GM18499 (cell line): ENCODE results near the gene RBM26.
"Not testable (repeated sequence)": the region's sequence is repeated elsewhere in the genome, so short reads cannot be mapped to it uniquely, and the experiment has no call there.

ENCODE experiments used
- ATAC-seq: cut with Tn5 transposase; IDR thresholded peaks from one replicate; pipeline ENCODE4 v1.9.1; 2021; ENCODE audit warnings: moderate number of reproducible peaks; ENCODE audit not compliant: insufficient read depth, unreplicated experiment

Gene RBM26

DNA sequence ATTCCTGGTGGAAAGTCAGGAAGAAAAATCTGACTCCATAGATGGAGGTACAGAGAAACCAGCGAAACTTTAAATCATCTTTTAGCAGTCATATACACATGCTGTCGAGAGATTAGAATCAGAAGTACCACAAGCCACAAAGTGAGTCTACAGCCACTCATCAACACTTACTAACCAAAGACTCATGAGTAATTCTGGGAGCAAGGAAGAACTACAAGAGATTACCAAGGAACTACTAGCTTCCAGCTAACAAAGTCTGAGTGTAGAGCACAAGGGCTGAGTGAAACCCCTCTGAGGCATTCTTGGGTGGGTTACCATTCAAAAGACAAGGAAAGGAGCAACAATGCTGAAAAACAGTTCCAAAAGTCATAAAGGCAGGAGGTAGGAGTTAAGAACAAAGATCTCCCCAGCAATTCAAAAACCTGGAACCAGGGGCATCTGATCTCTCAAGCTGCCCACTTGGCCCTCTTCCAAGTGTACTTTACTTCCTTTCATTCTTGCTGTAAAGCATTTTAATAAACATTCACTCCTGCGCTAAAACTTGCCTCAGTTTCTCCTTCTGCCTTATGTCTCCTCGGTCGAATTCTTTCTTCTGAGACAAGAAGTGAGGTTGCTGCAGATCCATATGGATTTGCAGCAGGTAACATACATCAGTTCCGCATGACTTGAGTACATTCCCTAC lies 13.0 kb downstream of the RBM26 start:
- peak; percentile 40 for ATAC-seq

DNA sequence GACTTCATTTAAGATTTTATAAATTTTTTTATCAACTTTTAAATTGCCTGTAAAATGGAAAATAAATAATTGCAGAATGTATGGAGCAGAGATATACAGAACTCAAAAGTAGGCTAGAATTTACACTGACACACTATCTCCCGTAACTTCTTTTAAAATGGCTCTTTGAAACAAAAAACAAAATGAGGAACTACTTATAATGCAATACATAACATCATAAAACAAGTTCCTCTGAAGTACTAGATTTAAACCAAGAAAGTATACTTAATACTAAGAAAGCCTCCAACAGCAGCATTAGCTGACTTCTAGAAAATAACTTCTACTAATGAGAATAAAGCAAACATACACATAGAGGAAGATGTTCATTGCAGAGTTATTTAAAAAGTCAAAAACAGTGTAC lies 17.0 kb downstream of the RBM26 start:
- ATAC-seq, result no peak

DNA sequence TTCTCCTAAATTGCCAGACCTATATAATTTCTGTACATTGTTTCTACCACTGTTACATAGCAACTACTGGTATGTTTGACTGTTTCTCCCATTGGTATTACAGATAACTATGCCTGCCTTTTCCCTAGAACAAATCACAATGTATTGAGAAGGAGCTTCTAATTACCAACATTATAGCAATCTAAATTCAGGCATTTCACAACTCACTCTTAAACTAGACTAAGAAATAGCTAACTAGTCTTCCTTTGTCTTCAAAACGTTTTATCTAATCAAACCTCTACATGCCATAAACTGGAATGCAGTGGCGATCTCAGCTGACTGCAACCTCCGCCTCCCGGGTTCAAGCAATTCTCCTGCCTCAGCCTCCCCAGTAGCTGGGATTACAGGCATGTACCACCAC lies 18.2 kb downstream of the RBM26 start:
- no peak for ATAC-seq

DNA sequence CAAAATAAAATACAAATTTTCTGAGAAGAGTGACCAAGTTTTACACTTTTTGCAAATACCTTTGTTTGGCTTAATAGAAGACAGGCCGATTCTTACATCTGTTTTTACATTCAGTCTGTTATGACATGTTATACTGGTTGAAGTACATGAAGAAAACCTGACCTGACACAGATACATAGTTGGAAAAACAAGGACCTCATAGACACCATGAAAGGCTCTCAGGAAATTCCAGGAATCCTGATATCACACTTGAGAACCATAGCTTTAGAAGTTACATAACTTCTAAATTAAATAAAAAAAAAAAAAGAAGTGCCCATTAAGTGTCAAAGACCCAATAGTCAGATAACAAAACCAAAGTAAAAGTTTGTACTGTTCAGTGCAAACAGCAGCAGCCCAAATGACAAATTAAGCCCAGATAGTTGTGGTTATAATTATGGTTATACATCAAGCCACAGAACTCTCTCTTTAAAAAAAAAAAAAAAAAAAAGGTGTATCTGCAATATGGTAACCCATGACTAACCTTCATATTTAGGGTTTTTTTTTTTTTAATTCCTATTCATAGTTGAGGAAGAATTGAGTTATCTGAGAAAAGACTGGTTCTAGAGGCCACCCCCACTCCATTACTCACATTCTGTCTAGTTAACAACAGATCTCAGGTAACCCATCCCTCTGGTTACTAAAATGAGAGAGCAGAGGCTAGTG lies 19.8 kb downstream of the RBM26 start:
- no peak for ATAC-seq

DNA sequence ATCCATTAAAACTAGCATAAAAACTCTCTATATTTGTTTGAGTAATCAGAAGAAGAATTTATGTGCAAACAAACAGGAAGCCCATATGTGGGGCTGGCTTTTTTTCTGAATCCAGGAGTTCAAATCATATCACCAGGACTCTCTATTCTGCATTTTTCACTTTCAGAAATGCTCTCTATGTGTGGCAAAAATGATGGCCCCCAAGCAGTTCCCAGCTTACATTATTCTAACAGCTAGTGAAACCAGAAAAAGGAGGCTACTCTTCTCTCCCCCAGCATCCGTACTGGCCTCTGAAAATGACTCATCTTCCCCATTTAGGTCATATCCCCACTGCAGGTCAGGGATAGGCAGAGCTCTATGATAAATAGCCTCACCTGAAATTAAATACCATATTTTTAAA lies 20.4 kb downstream of the RBM26 start:
- ATAC-seq, result peak; percentile 90

DNA sequence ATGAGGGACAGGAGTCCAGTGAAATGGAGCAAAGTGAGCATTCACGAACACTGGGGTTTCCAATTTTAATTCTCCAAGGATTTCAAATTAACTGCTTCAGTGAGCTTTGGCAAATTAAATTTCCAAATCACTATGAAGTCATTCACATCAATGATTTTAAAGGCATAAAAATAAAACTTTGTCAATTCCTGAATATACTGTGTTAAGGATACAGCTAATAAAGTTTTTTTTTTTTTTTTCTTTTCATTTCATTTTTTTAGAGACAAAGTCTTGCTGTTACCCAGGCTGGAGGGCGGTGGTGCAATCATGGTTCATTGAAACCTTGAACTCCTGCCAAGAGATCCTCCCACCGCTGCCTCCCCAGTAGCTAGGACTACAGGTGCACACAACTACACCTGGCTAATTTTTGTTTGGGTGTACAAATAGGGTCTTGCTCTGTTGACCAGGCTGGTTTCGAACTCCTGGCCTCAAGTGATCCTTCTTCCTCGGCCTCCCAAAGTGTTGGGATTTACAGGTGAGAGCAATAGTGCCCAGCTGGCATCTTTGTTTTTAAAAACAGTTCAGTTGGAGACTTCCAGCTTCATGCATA lies 21.9 kb downstream of the RBM26 start:
- ATAC-seq, result no peak

DNA sequence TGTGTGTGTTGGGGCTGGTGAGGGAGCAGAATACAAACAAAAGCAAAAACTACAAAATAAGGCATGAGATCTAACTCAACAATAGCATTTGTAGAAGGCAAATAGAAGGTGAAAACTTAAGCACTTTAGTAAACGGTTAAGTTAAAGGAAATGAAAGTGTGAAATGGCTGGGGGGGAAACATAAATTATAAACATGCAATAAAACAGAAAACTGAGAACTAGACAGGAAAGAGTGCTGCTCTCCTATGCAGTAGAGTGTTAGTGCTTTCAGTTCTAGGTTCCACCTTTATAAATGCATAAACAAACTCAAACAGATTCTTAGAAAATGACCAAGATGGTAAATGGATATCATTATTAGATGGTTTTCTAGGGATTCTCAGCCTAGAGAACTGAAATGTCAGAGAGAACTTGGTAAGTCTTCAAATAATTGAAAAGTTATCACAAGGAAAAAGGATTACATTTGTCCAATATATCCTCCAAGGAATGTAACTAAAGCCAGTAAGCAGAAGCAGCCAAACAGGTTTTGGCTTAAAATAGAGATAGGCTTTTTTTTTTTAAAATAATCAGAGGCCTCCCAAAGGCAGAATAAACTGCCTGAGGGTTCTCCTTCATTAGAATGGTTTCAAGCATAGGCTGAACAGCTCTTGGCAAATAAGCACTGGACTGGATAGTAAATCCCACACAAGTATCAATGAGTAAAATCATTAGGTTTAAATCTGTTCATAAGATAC lies 23.3 kb downstream of the RBM26 start:
- ATAC-seq, result peak; percentile 34

DNA sequence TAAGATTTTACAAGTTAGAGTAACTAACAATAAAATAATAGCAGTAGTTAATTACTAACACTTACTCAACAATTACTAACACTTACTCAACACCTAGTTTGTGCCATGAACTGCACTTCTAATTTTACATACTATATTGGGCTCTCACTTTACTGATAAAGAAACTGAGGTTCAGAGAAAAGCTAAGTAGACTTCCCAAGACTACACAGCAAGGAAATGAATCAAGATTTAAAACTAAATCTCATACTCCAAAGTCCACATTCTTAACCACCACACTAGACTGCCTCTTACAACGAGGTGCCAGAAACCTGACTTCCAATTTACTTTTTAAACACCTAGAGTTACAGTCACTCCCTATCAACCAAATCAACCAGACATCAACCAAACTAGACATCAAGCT lies 25.1 kb downstream of the RBM26 start:
- no peak for ATAC-seq

DNA sequence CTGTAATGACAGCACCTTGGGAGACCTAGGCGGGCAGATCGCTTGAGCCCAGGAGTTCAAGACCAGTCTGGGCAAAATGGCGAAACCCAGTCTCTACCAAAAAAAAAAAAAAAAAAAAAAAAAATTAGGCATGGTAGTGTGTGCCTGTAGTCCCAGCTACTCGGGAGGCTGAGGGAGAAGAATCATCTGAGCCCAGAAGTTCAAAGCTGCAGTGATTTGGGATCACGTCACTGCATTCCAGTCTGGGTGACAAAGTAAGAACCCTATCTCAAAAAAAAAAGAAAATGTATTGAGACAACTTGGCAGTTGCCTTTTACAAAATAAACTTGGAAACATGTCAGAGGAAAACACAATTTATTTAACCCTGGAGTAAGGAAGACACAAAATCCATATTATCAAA lies 26.8 kb downstream of the RBM26 start:
- ATAC-seq, result no peak

DNA sequence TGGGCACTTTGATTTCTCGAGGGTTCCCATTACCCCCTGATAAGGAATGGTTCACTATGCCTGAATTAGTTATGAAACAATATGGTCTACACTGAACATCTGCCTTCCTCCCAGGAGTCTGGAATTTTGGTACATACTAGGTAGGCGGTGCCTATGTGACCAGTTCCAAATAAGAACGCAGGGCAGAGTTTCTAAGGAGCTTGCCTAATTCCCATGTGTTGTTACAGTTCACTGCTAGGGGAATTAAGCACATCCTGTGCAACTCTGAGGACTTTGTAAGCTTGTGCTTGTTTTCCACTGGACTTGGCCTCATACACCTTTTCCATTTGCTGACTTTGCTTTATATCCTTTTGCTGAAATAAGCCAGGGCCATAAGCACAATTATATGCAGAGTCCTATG lies 29.2 kb downstream of the RBM26 start:
- ATAC-seq, result no peak

DNA sequence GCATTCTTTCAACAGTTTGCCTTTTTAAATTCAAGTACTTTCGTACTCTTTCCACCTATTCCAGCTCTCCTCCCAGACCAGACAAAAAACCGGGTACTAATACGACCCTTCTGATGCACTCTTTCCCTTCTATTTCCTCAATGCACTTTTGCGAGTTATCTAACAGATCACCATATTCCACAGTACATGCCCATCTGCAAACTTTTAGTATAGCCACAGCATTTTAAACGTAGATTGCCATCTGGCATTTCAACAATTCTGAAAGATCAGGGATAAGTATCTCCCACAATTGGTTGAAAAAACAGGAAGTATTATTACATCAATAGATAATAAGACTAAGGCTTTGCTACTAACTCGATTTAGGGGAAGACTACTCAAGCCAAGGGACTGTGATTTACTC lies 31.5 kb downstream of the RBM26 start:
- no peak for ATAC-seq

DNA sequence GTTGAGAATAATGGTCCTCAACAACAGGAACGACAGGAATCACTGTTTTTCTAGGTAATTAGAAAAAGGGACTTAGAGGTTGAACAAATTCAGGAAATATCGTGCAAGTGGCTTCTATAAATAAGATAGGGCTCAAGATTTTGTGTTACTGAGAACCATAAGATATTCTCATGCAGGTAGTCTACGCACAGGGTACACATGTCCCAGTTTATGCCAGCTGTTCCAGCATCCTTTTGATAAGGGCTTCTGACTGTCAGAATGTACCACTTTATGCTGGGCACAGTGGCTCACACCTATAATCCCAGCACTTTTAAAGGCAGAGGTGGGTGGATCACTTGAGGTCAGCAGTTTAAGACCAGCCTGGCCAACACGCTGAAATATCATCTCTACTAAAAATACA lies 32.1 kb downstream of the RBM26 start:
- no peak for ATAC-seq

DNA sequence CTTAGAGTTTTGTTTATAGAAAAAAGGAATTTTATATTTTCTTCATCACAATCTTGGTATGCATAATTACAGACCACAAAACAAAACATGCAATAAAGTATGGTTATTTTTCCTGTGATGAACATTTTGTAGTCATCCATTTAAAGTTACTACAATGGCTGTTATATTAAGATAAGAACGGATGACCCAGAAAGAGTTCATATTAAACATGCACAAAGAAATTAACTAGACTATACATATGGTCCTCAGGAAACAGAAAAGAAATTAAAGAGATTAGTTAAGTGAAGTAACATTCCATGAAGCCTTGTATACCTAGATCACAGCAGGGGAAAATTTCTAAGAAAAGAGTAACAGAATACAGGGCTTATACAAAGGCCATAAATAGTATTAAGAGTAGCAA lies 36.8 kb downstream of the RBM26 start:
- no peak for ATAC-seq

DNA sequence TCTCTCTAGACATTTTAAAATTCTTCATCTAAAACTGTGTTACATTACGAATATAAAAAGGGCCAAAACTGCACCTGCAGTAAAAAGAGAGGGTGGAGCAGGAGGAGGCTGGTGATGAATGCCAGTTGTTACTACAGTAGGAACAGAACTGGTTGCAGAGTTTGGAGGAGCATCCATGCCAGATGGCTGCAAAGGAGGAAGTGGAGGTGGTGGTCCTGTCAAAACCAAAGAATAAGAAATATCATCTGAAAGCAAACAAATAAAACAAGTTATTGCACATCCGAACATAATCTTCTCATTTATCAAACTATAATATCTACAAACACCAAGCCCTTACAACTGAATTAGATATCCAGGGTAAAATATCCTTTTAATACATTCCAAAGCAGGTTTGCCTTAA lies 40.1 kb downstream of the RBM26 start:
- no peak for ATAC-seq

DNA sequence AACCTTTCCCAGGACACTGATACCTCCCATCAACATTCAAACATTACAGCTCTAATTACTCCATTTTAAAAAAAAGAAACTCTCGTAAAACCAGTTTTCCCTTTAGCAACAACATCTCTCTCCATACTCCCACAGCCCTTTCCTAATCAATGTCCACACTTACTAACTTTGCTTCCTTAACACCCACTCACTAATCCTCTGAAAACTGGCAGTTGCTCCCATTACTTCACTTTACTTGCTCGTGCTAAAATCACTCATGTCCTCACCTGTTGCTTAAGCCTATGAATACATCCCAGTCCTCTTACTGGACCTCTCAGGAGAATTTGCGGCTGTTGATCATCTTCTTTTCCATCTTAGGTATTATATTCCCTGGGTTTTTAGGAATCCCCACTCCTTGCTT lies 44.8 kb downstream of the RBM26 start:
- no peak for ATAC-seq

DNA sequence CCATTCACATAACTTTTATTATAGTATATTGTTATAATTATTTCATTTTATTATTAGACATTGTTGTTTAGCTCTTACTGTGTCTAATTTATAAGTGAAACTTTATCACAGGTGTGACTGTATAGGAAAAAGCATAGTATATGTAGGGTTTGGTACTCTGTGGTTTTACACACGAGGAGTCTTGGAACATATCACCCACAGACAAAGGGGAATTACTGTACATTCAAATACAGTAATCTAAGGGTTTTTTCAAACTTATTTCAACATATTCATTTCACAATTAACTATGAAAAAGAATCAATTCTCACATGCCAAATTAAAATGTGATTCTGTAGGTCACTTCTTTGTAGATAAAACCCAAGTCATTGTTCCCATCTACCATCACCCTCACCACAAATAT lies 46.0 kb downstream of the RBM26 start:
- no peak for ATAC-seq

DNA sequence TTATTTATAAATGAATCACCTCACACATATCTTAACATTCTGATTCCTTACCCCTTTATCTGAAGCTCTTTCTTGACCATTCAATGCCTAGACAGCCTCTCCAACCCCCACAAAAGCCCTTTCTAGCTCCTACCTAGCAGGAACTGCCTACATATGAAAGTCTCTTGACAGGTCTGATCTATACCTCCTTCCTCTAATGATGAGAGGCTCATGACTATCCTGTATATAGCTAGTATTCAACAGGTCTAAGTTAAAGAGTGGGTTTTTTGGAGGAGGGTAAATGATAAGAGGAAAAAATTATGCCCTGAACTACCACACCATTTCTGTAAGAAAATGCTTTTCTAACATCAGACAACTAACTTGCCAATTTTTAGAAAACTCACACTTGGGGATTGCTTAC lies 47.0 kb downstream of the RBM26 start:
- ATAC-seq, result no peak

DNA sequence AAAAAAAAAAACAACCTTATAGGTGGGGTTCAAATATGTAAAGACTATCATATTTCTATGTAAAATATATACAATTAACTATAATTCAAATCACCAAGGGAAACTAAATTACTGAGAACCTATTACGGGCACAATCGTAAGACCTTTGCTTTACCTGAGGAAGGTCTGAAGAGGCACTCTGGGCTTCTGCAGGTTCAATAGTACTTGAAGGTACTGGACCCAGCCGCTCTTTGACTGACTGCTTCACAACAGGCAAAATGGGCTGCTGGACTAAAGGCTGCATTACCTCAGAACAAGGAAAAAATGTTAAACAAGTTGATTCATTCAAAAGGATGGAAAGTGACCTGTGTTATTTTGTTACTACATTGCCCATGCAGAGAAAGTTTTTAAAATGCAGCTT lies 51.8 kb downstream of the RBM26 start:
- ATAC-seq, result no peak

DNA sequence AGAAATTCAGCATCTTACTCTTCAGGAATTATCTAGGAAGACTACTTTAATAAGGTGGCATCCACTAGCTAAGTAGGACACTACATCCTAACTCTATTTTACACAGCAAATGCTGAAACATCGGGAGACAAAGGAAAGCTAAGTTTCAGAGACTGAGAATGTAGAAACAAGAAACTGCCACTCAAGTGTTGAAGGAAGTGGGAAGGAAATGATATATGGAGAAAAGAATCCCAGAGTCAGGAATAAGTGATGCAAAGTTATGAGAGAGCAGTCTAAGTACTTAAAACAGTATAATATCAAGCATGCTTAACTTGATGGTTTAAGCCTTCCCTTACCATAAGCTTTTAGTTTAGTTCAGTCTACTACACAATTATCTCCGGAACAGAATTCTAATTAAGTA lies 52.4 kb downstream of the RBM26 start:
- no peak for ATAC-seq

DNA sequence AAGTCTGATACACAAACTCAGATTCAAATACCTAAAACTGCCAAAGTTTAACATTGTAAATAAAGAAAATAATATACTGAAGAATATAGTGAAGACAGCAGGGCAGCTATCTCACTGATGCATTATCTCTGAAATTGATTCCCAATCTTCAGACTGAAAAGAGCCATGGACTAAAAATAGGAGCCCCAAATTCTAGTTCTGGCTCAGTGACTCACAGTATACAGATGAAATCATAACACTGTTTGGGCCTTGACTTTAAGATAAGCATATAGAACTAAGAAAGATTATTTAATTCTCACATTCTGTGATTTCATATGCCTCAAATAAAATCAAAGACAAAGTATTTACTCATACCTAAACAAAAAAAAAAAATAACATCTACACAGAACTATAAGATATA lies 53.9 kb downstream of the RBM26 start:
- no peak for ATAC-seq

DNA sequence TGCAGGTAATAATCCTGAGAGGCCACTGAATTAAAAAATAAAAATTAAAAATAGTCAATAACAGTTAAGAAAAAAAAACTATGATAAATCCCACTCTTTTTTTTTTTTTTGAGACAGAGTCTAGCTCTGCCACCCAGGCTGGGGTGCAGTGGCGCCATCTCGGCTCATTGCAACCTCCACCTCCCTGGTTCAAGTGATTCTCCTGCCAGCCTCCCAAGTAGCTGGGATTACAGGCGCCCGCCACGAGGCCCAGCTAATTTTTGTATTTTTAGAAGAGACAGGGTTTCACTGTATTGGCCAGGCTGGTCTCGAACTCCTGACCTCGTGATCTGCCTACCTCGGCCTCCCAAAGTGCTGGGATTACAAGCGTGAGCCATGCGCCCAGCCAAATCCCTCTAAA lies 56.4 kb downstream of the RBM26 start:
- ATAC-seq, result not testable (repeated sequence)
